Measurements from ENCODE around the gene HOXB1.
A peak's percentile ranks its signal among the peaks of the same experiment; 100 is the strongest.

Gene HOXB1

GRCh38 chr17:48551596-48552465 is 21.0 kb upstream of the HOXB1 start:
- H3K4me3 ChIP-seq (ENCODE audit: low read depth, low read length): peak overlapping the region; percentile 48
- TF ChIP-seq CTCF (IDR thresholded peaks at IDR 0.05; ENCODE audit: low read depth, low read length): no peak

- TF ChIP-seq CTCF (IDR thresholded peaks at IDR 0.05; ENCODE audit: low read depth, low read length): no peak
- H3K4me3 ChIP-seq (ENCODE audit: low read depth, low read length): peak overlapping the region; percentile 48
These were observed 20.4 kb upstream of the HOXB1 start for GRCh38 chr17:48551214-48551555.

GRCh38 chr17:48550502-48551213 is 19.8 kb upstream of the HOXB1 start:
- peak overlapping the region; percentile 57 for H3K4me3 ChIP-seq (ENCODE audit: low read depth, low read length)
- TF ChIP-seq CTCF (IDR thresholded peaks at IDR 0.05; ENCODE audit: low read depth, low read length): peak; percentile 54; the same call in 1 of the 2 replicates

- TF ChIP-seq CTCF (IDR thresholded peaks at IDR 0.05; ENCODE audit: low read depth, low read length): no peak; the same call in 1 of the 2 replicates
- peak overlapping the region; percentile 57 for H3K4me3 ChIP-seq (ENCODE audit: low read depth, low read length)
These were observed 19.2 kb upstream of the HOXB1 start for GRCh38 chr17:48549914-48550501.

- H3K4me3 ChIP-seq (ENCODE audit: low read depth, low read length): no peak overlapping the region
- TF ChIP-seq CTCF (IDR thresholded peaks at IDR 0.05; ENCODE audit: low read depth, low read length): no peak
These were observed 18.4 kb upstream of the HOXB1 start for GRCh38 chr17:48549281-48549630.

GRCh38 chr17:48548523-48549280 is 17.9 kb upstream of the HOXB1 start:
- no peak for TF ChIP-seq CTCF (IDR thresholded peaks at IDR 0.05; ENCODE audit: low read depth, low read length)

More at GRCh38 chr17:48548523-48549280, 17.9 kb upstream of the HOXB1 start:
- H3K4me3 ChIP-seq (ENCODE audit: low read depth, low read length): 0 out of 2 replicates have a peak overlapping the region, but pooled peaks have one; percentile 20

Data from WI38 (cell line).